ENCODE results near the gene STMND1. TPM values are rescaled to one million over a fixed set of nuclear protein-coding genes. Genes with fewer than 3 reads are reported as not detected.

The STMND1 gene
- total and polyA plus RNA-seq, 2 of the 4 experiments (the other 2 are of a cell fraction) = not detected

- no peaks in the 10 kb centered on the region for H3K79me1 ChIP-seq (ENCODE audit: low read depth in 1 of 2, low read length in 2 of 2)
- no peak overlapping the region for H3K9ac ChIP-seq (ENCODE audit: low read depth, low read length)
- H3K9me3 ChIP-seq (ENCODE audit: control insufficient read depth, insufficient read depth, low read length) = no peaks in the 10 kb centered on the region
- H3K27me3 ChIP-seq (ENCODE audit: control insufficient read depth, insufficient read depth, low read length) = peaks cover 3% of the 10 kb centered on the region
- dilution Hi-C loops (cut with HindIII; ENCODE audit: low sequenced_read_pairs, unreplicated experiment) = no loop called here
- CTCF ChIA-PET = interaction anchor here (0.5 to 1.6 kb wide), 2 partner anchors 17 to 684 kb away, joined by 4 to 5 read pairs; no protein-coding TSS in a partner anchor
- H3K4me2 ChIP-seq (ENCODE audit: low read depth, low read length) = no peak overlapping the region
- POLR2A ChIA-PET (ENCODE audit: unreplicated experiment) = no interaction called here
- no peaks in the 10 kb centered on the region for H3K36me3 ChIP-seq (ENCODE audit: control insufficient read depth, insufficient read depth, low read length)
- H3K56ac ChIP-seq (ENCODE audit: extremely low read depth, insufficient read depth, low read length) = no peak overlapping the region
- no peak overlapping the region for H2AK5ac ChIP-seq (ENCODE audit: low read depth, low read length)
- no peak overlapping the region for H3K14ac ChIP-seq (replicated peaks; ENCODE audit: low read depth, low read length)
- H2BK15ac ChIP-seq (ENCODE audit: low read depth, low read length) = no peak overlapping the region
- H4K5ac ChIP-seq (ENCODE audit: low read depth, low read length) = no peak overlapping the region
- DNase-seq = no peak
- H4K8ac ChIP-seq (ENCODE audit: low read depth in 2 of 2, low read length in 2 of 2) = no peak overlapping the region
- H3K4me1 ChIP-seq (ENCODE audit: control insufficient read depth, insufficient read depth, low read length) = peaks cover 2% of the 10 kb centered on the region; the same call in 1 of the 2 replicates
- BruUV-seq (replicated peaks) = no TSS peak
- intact Hi-C loops (cut with micrococcal nuclease) = no loop called here
- TF ChIP-seq SMC3 (IDR thresholded peaks at IDR 0.05; ENCODE audit: low read depth, low read length) (peak; percentile 31; the same call in 1 of the 2 replicates), RCOR1 (IDR thresholded peaks at IDR 0.05; ENCODE audit: insufficient replicate concordance, low read length) (no peak), CTCF (conservative IDR thresholded peaks at IDR 0.05; ENCODE audit: low read depth, low read length) (peak; percentile 46), RAD21 (IDR thresholded peaks at IDR 0.05; ENCODE audit: low read length) (peak; percentile 55)
- H2AK9ac ChIP-seq (replicated peaks; ENCODE audit: low read depth, low read length, poor library complexity) = no peak overlapping the region
- H3K9me1 ChIP-seq (ENCODE audit: insufficient read depth, low read length) = no peaks in the 10 kb centered on the region
- H2BK120ac ChIP-seq (ENCODE audit: low read depth, low read length) = no peak overlapping the region
- 0 out of 2 replicates have a peak, but pooled peaks have one; percentile 42 for ATAC-seq (ENCODE audit: low read depth)
- H2AFZ ChIP-seq (replicated peaks; ENCODE audit: low read length, poor library complexity) = no peak overlapping the region
- no peak overlapping the region for H3K23ac ChIP-seq (ENCODE audit: low read depth, low read length)
- 33% methylated on average over 1 of the region's 5 CpGs; no CpG with 5 or more reads in 1 of the 2 experiments for WGBS, 2 experiments (ENCODE audit: extremely low coverage in 2 of 2, insufficient read length in 1 of 2)
- no peak overlapping the region for H2BK20ac ChIP-seq (ENCODE audit: low read depth, low read length)
- in situ Hi-C loops (cut with MboI; ENCODE audit: low sequenced_read_pairs) = no loop called here
- H3K4ac ChIP-seq (ENCODE audit: low read depth, low read length) = no peak overlapping the region
- no peaks in the 10 kb centered on the region for H4K20me1 ChIP-seq (ENCODE audit: insufficient read depth, low read length)
- H4K91ac ChIP-seq (ENCODE audit: insufficient read depth, low read depth, low read length) = no peak overlapping the region
- H3K4me3 ChIP-seq (ENCODE audit: insufficient read depth, low read depth, low read length) = no peak overlapping the region
- H3K18ac ChIP-seq (ENCODE audit: low read depth, low read length) = no peak overlapping the region
- H2BK5ac ChIP-seq (ENCODE audit: low read depth, low read length, poor library complexity, severe bottlenecking) = no peak overlapping the region
- no peak overlapping the region for H3K27ac ChIP-seq (ENCODE audit: insufficient read depth, low read length)
Measured at GRCh38 chr6:17093686-17094085, 8.2 kb upstream of the STMND1 start.

Data from IMR-90 (cell line).